Peyer's patch (tissue), 4 donors: ENCODE results near the gene EMILIN3. TPM values are rescaled to one million over a fixed set of nuclear protein-coding genes. Genes with fewer than 3 reads are reported as not detected.

Source experiments
- DNase-seq, 3 donors: peaks; one replicate each; pipeline ENCODE4 v3.0.0-alpha.2; 2017 to 2019
- H3K27ac ChIP-seq, 4 donors: fragments of 200-600 bp; sonication (generic); one replicate each; pipeline ENCODE4 v1.5.1; 2016 to 2019
- H3K27me3 ChIP-seq, 2 donors: fragments of 200-600 bp; sonication (generic); one replicate each; pipeline ENCODE4 v1.5.1; 2019
- H3K36me3 ChIP-seq, 3 donors: fragments of 200-600 bp; sonication (generic); one replicate each; pipeline ENCODE4 v1.5.1; 2016 to 2019
- H3K4me1 ChIP-seq, 4 donors: fragments of 200-600 bp; sonication (generic); one replicate each; pipeline ENCODE4 v1.5.1; 2016 to 2019
- H3K4me3 ChIP-seq, 4 donors: fragments of 200-600 bp; sonication (generic); 1 replicate in 3 of 4; 2 replicates in 1 of 4; pipeline ENCODE4 v1.5.1; 2016 to 2019; ENCODE audit warnings: mild to moderate bottlenecking in 1 of 4
- H3K9me3 ChIP-seq, 4 donors: fragments of 200-600 bp; sonication (generic); one replicate each; pipeline ENCODE4 v1.5.1; 2016 to 2019; ENCODE audit warnings: mild to moderate bottlenecking in 1 of 4
- POLR2A ChIP-seq, 2 donors: fragments of 450-650 bp; IDR thresholded peaks; one replicate each; pipeline ENCODE4 v1.5.1; 2017; ENCODE audit warnings: antibody characterized with exemption in 2 of 2, mild to moderate bottlenecking in 2 of 2, moderate library complexity in 2 of 2
- total RNA-seq, 4 donors: library from RNA; depleted of rRNA; stranded (reverse); fragments of >200 nt; gene quantifications; one replicate each; pipeline ENCODE4 v1.1.0, GENCODE V29; 2016
- TF ChIP-seq, protein P1 (sequence below), 6 experiments: fragments of 450-650 bp in 4 of 6; fragments of 200-600 bp in 2 of 6; sonication (generic) in 1 of 6; IDR thresholded peaks; one replicate each; pipeline ENCODE4 v1.5.1; 2017 to 2019; ENCODE audit warnings: antibody characterized with exemption in 6 of 6, mild to moderate bottlenecking in 3 of 6, moderate library complexity in 1 of 6

Gene EMILIN3
- total RNA-seq, 4 donors from 2014 or later: 0.66 TPM; not detected in 3

DNA sequence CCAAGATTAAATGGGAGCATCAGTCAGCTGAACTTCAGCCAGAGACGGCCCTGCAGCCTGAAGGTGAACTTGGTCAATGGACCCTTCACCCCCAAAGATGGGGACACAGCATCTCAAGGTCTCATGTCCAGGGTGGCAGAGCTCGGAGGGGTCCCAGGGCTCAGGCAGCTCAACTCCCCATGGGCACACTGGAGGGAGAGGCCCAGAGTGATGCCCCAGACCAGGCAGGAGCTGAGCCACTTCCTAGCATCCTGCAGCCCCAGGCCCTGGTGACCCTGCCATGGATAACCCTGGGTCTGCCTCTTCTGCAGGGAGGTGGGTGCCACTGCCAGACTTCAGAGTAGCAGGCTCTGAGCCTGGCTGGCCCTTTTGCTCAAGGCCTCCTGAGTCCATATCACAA, 27.5 kb upstream of the EMILIN3 start:
- Histone ChIP-seq H3K9me3 (no peaks in the 10 kb centered on the region), H3K4me1 (no peaks in the 10 kb centered on the region), H3K27ac (no peak overlapping the region), H3K4me3 (no peak overlapping the region), H3K27me3 (no peaks in the 10 kb centered on the region), H3K36me3 (no peaks in the 10 kb centered on the region)
- TF ChIP-seq, protein P1, sequence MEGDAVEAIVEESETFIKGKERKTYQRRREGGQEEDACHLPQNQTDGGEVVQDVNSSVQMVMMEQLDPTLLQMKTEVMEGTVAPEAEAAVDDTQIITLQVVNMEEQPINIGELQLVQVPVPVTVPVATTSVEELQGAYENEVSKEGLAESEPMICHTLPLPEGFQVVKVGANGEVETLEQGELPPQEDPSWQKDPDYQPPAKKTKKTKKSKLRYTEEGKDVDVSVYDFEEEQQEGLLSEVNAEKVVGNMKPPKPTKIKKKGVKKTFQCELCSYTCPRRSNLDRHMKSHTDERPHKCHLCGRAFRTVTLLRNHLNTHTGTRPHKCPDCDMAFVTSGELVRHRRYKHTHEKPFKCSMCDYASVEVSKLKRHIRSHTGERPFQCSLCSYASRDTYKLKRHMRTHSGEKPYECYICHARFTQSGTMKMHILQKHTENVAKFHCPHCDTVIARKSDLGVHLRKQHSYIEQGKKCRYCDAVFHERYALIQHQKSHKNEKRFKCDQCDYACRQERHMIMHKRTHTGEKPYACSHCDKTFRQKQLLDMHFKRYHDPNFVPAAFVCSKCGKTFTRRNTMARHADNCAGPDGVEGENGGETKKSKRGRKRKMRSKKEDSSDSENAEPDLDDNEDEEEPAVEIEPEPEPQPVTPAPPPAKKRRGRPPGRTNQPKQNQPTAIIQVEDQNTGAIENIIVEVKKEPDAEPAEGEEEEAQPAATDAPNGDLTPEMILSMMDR (IDR thresholded peaks at IDR 0.05): no peak
- TF ChIP-seq POLR2A (IDR thresholded peaks at IDR 0.05): no peak
- no peak for DNase-seq

DNA sequence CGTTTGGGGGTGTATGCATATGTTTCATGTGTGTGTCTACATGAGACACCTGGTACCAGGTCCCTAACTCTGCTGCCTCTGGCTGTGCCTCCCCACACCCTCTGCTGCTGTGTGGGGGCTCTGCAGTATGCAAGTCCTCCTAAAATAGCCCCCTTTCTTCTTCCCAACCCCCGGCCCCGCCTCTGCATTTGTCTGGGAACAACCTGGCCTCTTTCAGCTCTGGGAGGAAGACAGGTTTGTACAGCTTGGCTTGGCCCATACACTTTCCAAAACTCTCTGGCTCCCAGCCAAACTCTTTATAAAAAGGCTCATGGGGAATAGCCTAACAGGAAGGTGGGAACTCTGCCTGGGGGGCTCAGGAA, 27.1 kb upstream of the EMILIN3 start:
- Histone ChIP-seq H3K27me3 (no peaks in the 10 kb centered on the region), H3K27ac (no peak overlapping the region), H3K4me3 (no peak overlapping the region), H3K36me3 (no peaks in the 10 kb centered on the region), H3K4me1 (no peaks in the 10 kb centered on the region), H3K9me3 (no peaks in the 10 kb centered on the region)
- no peak for DNase-seq
- TF ChIP-seq, protein P1 (IDR thresholded peaks at IDR 0.05): no peak
- TF ChIP-seq POLR2A (IDR thresholded peaks at IDR 0.05): no peak

DNA sequence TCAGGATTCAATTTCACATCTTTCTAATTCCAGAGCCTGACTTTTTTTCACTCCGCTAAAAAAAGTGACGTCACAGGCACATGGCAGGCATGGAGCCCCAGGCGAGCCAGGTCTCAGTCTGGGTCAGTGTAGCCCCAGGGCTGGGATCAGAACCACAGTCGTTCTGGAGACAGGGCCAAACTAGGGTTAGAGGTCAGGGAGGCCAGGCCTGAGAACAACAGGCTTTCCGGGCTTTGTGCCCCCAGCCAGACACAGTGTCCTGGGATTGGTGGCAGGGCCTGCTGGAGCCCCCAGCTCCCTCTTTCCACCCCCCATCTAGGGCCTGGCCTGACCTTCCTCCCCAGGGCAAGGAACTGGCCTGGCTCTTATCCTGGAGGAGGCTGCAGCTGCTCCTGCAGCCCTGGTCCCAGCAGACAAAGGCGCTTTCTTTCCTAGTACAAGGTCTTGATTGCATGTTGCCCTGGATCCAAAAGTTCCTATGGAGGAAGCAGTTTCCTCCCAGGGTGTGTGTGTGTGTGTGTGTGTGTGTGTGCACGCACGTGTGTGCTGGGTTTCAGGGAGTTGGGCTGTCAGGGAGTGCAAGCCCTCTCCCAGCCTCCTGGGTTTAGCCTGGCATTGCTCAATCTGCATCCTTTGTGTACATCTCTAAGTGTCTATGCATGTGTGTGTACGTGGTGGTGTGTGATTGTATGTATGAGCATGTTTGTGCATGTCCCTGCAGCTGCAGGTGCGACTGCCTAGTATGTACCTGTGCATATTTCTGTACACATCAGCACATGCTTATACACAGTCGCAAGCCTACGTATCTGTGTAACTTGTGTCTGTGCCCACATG, 26.5 kb upstream of the EMILIN3 start:
- Histone ChIP-seq H3K9me3 (no peaks in the 10 kb centered on the region), H3K4me3 (no peak overlapping the region), H3K36me3 (no peaks in the 10 kb centered on the region), H3K27ac (peak overlapping the region in 1 of 4 donors; percentile 9), H3K27me3 (no peaks in the 10 kb centered on the region), H3K4me1 (no peaks in the 10 kb centered on the region)
- DNase-seq: no peak
- TF ChIP-seq, protein P1 (IDR thresholded peaks at IDR 0.05): no peak
- no peak for TF ChIP-seq POLR2A (IDR thresholded peaks at IDR 0.05)

DNA sequence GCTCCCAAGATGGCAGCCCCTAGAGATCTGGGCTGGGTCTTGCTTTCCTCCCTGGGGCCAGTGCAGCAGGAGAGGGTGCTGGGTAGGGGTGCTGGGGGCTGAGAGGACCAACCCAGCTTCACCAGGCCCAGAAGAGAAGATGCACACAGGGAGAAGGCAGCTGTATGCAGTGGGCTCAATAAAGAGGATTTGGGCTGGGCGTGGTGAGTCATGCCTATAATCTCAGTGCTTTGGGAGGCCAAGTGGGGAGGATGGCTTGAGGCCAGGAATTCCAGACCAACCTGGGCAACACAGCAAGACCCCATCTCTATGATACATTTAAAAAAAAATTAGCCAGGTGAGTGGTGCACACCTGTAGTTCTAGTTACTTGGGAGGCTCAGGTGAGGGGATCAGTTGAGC, 25.7 kb upstream of the EMILIN3 start:
- H3K27ac ChIP-seq: no peak overlapping the region
- H3K4me1 ChIP-seq: no peaks in the 10 kb centered on the region
- TF ChIP-seq POLR2A (IDR thresholded peaks at IDR 0.05): no peak
- TF ChIP-seq, protein P1 (IDR thresholded peaks at IDR 0.05): no peak
- H3K36me3 ChIP-seq: no peaks in the 10 kb centered on the region
- H3K27me3 ChIP-seq: no peaks in the 10 kb centered on the region
- H3K4me3 ChIP-seq: no peak overlapping the region
- H3K9me3 ChIP-seq: no peaks in the 10 kb centered on the region
- DNase-seq: no peak

DNA sequence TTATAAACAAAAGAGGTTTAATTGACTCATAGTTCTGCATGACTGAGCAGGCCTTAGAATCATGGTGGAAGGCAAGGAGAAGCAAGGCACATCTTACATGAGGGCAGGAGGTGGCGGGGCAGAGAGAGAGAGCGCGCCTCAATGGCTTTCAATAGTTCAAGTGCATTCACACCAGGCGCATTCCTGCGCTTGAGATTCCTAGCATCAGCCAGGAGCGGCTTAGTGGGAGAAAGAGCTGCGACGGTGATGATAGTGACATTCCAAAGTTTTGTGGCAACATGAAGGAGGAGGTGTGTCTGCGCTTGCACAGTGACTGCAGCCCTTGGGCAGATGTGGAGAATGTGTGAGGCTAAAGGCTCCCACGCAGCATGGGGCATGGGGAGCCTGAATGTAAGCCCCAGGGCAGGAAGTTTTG, 25.0 kb upstream of the EMILIN3 start:
- Histone ChIP-seq H3K27me3 (no peaks in the 10 kb centered on the region), H3K27ac (no peak overlapping the region), H3K4me3 (no peak overlapping the region), H3K36me3 (no peaks in the 10 kb centered on the region), H3K4me1 (no peaks in the 10 kb centered on the region), H3K9me3 (no peaks in the 10 kb centered on the region)
- TF ChIP-seq, protein P1 (IDR thresholded peaks at IDR 0.05): no peak
- no peak for TF ChIP-seq POLR2A (IDR thresholded peaks at IDR 0.05)
- no peak for DNase-seq
